RWPE2 (cell line): ENCODE results near the gene PHTF2.

Experiments used
- ATAC-seq: fragments of 200-7000 bp; cut with Tn5 transposase; 3 replicates; pipeline ENCODE4 v1.9.1; 2021; ENCODE audit warnings: low read depth
- DNase-seq: peaks from one replicate; pipeline ENCODE4 v3.0.0-alpha.2; 2020; ENCODE audit warnings: low spot score
- H3K27ac ChIP-seq: fragments of 450-650 bp; 2 replicates; pipeline ENCODE4 v1.5.1; 2017; ENCODE audit warnings: mild to moderate bottlenecking; ENCODE audit not compliant: poor library complexity, severe bottlenecking
- H3K27me3 ChIP-seq: fragments of 250-450 bp; sonication (Bioruptor Pico); 2 replicates; pipeline ENCODE4 v1.5.1; 2021; ENCODE audit warnings: mild to moderate bottlenecking, moderate library complexity; ENCODE audit not compliant: insufficient read depth, poor library complexity, severe bottlenecking
- H3K36me3 ChIP-seq: fragments of 250-450 bp; sonication (Bioruptor Pico); 2 replicates; pipeline ENCODE4 v1.5.1; 2020; ENCODE audit warnings: low read depth, mild to moderate bottlenecking, moderate library complexity
- H3K4me1 ChIP-seq: fragments of 250-450 bp; sonication (Bioruptor Pico); 2 replicates; pipeline ENCODE4 v1.5.1; 2021; ENCODE audit warnings: mild to moderate bottlenecking, moderate library complexity; ENCODE audit not compliant: insufficient read depth, poor library complexity, severe bottlenecking
- H3K4me3 ChIP-seq: fragments of 250-450 bp; sonication (Bioruptor Pico); 2 replicates; pipeline ENCODE4 v1.5.1; 2021; ENCODE audit warnings: mild to moderate bottlenecking, moderate library complexity; ENCODE audit not compliant: severe bottlenecking
- H3K9me3 ChIP-seq: fragments of 250-450 bp; sonication (Bioruptor Pico); 2 replicates; pipeline ENCODE4 v1.5.1; 2021; ENCODE audit warnings: mild to moderate bottlenecking, moderate library complexity; ENCODE audit not compliant: severe bottlenecking
- CTCF ChIP-seq: fragments of 450-650 bp; IDR thresholded peaks from one replicate; pipeline ENCODE4 v1.5.1; 2017; ENCODE audit warnings: mild to moderate bottlenecking, moderate library complexity; ENCODE audit not compliant: poor library complexity, severe bottlenecking

PHTF2 gene

GRCh38 chr7:77950548-77950947, 152.0 kb downstream of the PHTF2 start:
- no peak overlapping the region for H3K27ac ChIP-seq
- H3K4me3 ChIP-seq, result no peak overlapping the region
- H3K4me1 ChIP-seq, result no peaks in the 10 kb centered on the region
- ATAC-seq (no peak), DNase-seq (no peak)
- H3K27me3 ChIP-seq, result no peaks in the 10 kb centered on the region
- H3K9me3 ChIP-seq, result no peaks in the 10 kb centered on the region
- H3K36me3 ChIP-seq, result no peaks in the 10 kb centered on the region
- no peak for TF ChIP-seq CTCF

GRCh38 chr7:77954773-77955555, 156.4 kb downstream of the PHTF2 start:
- Histone ChIP-seq H3K4me1 (no peaks in the 10 kb centered on the region), H3K27me3 (no peaks in the 10 kb centered on the region), H3K27ac (no peak overlapping the region), H3K36me3 (no peaks in the 10 kb centered on the region), H3K9me3 (no peaks in the 10 kb centered on the region), H3K4me3 (no peak overlapping the region)
- DNase-seq (no peak), ATAC-seq (no peak)
- no peak for TF ChIP-seq CTCF

GRCh38 chr7:77958436-77958835, 159.9 kb downstream of the PHTF2 start:
- Histone ChIP-seq H3K9me3 (no peaks in the 10 kb centered on the region), H3K36me3 (no peaks in the 10 kb centered on the region), H3K4me3 (no peak overlapping the region), H3K27me3 (no peaks in the 10 kb centered on the region), H3K27ac (no peak overlapping the region), H3K4me1 (no peaks in the 10 kb centered on the region)
- no peak for TF ChIP-seq CTCF
- ATAC-seq (no peak), DNase-seq (no peak)

GRCh38 chr7:77959080-77959479, 160.5 kb downstream of the PHTF2 start:
- no peak for TF ChIP-seq CTCF
- ATAC-seq (no peak), DNase-seq (no peak)
- H3K36me3 ChIP-seq, result no peaks in the 10 kb centered on the region
- no peak overlapping the region for H3K4me3 ChIP-seq
- H3K27me3 ChIP-seq, result no peaks in the 10 kb centered on the region
- H3K9me3 ChIP-seq, result no peaks in the 10 kb centered on the region
- no peaks in the 10 kb centered on the region for H3K4me1 ChIP-seq
- H3K27ac ChIP-seq, result no peak overlapping the region

GRCh38 chr7:77960336-77960735, 161.8 kb downstream of the PHTF2 start:
- no peak overlapping the region for H3K27ac ChIP-seq
- ATAC-seq, result no peak
- no peaks in the 10 kb centered on the region for H3K4me1 ChIP-seq
- H3K4me3 ChIP-seq, result no peak overlapping the region
- TF ChIP-seq CTCF, result no peak
- no peak for DNase-seq
- no peaks in the 10 kb centered on the region for H3K9me3 ChIP-seq
- H3K36me3 ChIP-seq, result no peaks in the 10 kb centered on the region
- H3K27me3 ChIP-seq, result no peaks in the 10 kb centered on the region
